ENCODE measurements around the gene DCTN3. TPM values are rescaled to one million over a fixed set of nuclear protein-coding genes. Genes with fewer than 3 reads are reported as not detected.
A peak's percentile ranks its signal among the peaks of the same experiment; 100 is the strongest.

Gene DCTN3
- total RNA-seq (2014; rRNA removed; shearing (Covaris generic)), result 19.4 and 23.6 TPM in 2 replicates

- peaks cover 25% of the 10 kb centered on the region for H3K27me3 ChIP-seq (ENCODE audit: control insufficient read depth, insufficient read depth, low read length)
- H3K4me3 ChIP-seq (ENCODE audit: insufficient read depth, low read depth, low read length), result peak within 1 kb of the TSS; percentile 64
- DNase-seq, result peak; percentile 96
- H3K36me3 ChIP-seq (replicated peaks; ENCODE audit: control insufficient read depth, insufficient read depth, low read length), result no peaks in the 10 kb centered on the region
Measured at GRCh38 chr9:34620061-34620994, at the start of gene DCTN3. DCTN3 (minus strand) TSS chr9:34620495; CDS start chr9:34620464, 31 bp downstream.

DNA sequence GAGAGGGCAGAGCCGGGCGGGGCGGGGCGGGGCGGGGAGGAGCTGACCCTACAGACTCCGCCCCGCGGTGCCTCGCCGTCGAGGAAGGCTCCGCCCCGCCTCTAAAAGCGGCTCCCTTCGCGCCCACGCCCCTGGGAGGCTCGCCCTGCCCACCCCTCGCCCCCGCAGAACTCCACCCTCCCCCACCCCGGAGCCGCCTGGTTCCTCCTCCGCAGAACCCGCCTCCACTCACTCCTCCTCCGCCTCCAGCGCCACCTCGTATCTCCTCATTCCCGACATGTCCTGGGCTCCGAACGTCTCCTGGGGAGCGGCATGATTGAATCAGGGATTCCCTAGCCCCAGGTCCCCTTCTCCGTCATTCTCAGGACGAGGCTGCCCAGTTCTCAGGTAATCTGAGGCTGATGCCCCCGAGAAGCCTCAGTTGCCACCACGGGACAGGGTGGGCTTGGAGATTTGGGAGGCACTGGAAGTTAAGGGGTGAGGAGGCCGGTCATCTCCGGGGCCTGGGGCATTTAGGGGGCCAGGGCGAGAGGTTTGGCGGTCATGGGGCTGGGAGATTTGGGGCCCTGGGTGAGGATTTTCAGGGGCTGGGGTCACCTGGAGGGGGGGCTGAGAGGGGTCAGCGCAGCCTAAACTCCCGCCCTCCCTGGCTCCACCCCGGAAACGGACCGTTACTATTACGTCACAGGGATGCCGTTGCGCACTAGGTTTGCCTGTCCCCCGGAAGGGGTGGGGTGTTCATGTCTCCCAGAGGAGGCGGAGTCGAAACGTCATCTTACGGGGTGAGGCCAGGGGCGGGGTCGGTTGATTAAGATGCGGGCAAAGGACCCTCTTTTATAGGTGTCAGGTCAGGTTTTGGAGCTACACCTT, 45.3 kb upstream of the DCTN3 start:
- H3K36me3 ChIP-seq (replicated peaks; ENCODE audit: control insufficient read depth, insufficient read depth, low read length), result peaks cover 2% of the 10 kb centered on the region; the same call in 1 of the 2 replicates
- H3K27me3 ChIP-seq (ENCODE audit: control insufficient read depth, insufficient read depth, low read length), result no peaks in the 10 kb centered on the region
- DNase-seq, result peak; percentile 98
- peak overlapping the region; percentile 82 for H3K4me3 ChIP-seq (ENCODE audit: insufficient read depth, low read depth, low read length)

GRCh38 chr9:34665067-34665380, 44.7 kb upstream of the DCTN3 start:
- DNase-seq, result no peak
- Histone ChIP-seq H3K36me3 (replicated peaks; ENCODE audit: control insufficient read depth, insufficient read depth, low read length) (peaks cover 2% of the 10 kb centered on the region; the same call in 1 of the 2 replicates), H3K4me3 (ENCODE audit: insufficient read depth, low read depth, low read length) (peak overlapping the region; percentile 69), H3K27me3 (ENCODE audit: control insufficient read depth, insufficient read depth, low read length) (no peaks in the 10 kb centered on the region)

DNA sequence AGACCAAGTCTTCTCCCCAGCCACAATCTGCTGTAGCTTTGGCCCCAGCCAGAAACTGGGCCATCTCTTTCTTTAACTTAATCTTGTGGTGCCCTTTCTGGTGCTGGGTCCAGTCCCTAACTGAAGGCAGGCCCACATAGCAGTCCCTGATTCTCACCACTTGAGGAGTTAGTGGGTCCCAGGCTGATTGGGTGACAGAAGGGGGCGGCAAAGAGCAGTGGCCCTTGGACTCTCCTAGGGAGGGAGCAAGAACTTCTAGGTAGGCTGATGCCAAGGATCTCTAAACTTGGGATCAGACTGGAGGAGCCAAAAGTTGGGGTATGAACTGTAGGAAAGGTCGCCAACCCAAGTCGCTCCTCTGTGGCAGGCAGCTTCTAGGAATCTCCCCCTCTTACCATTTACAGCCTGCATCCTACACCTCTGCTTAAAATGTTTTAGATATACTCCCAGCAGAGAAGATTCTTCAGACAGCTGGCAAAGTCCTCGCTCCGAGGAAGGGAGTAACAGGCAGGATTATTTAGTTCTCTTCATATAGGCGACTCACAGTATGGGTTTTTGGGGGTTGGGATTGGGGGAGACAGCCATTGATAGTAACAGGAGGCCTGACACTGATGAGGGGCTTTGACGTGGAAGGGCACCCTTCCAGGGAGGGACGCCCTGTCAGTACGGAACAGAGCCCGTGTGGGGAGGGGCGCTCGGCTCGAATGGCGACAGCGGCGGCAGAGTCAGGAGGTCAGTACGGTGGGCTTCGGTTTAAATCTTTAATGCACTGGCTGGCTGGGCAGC, 44.2 kb upstream of the DCTN3 start:
- Histone ChIP-seq H3K4me3 (ENCODE audit: insufficient read depth, low read depth, low read length) (peak overlapping the region; percentile 69), H3K36me3 (replicated peaks; ENCODE audit: control insufficient read depth, insufficient read depth, low read length) (peaks cover 2% of the 10 kb centered on the region; the same call in 1 of the 2 replicates), H3K27me3 (ENCODE audit: control insufficient read depth, insufficient read depth, low read length) (no peaks in the 10 kb centered on the region)
- peak; percentile 90 for DNase-seq

- Histone ChIP-seq H3K4me3 (ENCODE audit: insufficient read depth, low read depth, low read length) (no peak overlapping the region), H3K36me3 (replicated peaks; ENCODE audit: control insufficient read depth, insufficient read depth, low read length) (no peaks in the 10 kb centered on the region; the same call in 1 of the 2 replicates), H3K27me3 (ENCODE audit: control insufficient read depth, insufficient read depth, low read length) (no peaks in the 10 kb centered on the region)
- DNase-seq, result no peak
Measured at GRCh38 chr9:34663303-34663605, 43.0 kb upstream of the DCTN3 start.

DNA sequence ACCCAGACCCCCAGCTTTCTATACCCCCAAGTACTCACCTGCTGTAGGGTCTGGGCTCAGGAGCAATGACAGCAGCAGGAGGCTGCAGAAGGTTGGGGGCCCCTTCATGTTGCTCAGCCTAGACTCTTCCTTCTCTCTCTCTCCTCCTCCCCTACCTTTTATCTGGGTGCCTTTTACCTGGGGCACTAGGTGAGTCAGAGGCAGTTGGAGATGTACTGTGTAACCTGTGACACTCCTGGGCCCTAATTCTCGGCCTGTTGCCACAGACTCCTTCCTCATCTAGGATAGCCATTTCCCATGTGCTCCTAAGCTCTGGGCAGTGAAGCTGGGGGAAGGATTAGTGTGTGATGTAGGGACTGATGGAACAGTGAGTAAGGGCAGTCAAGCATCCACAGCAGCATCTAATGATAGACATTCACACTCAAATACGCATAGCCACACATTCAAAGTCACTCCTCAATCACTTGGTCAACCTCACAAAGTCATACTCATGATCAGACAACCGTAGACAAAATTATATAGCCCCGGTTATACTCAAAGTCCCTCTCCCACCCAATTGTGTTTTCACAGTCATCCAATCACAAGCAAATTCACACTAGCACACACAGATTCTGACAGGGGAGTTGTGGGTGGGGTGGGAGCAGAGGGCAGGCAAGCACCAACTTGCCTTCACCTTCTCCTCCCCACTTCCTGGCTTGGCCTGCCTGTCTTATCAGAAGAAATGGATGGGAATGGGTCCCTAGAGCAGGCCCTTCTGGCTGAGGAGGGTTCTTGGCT, 42.4 kb upstream of the DCTN3 start, which contains the start of gene CCL27:
TSS of gene CCL27 (minus strand) at position 132 of the 777 bp plus-strand sequence. CDS start at position 108, 24 bp downstream.
- Histone ChIP-seq H3K27me3 (ENCODE audit: control insufficient read depth, insufficient read depth, low read length) (no peaks in the 10 kb centered on the region), H3K4me3 (ENCODE audit: insufficient read depth, low read depth, low read length) (no peak within 1 kb of the TSS), H3K36me3 (replicated peaks; ENCODE audit: control insufficient read depth, insufficient read depth, low read length) (no peaks in the 10 kb centered on the region; the same call in 1 of the 2 replicates)
- DNase-seq, result no peak

- DNase-seq, result peak; percentile 39
- H3K4me3 ChIP-seq (ENCODE audit: insufficient read depth, low read depth, low read length), result no peak overlapping the region
- no peaks in the 10 kb centered on the region for H3K27me3 ChIP-seq (ENCODE audit: control insufficient read depth, insufficient read depth, low read length)
Measured at GRCh38 chr9:34659592-34660253, 39.4 kb upstream of the DCTN3 start.

GRCh38 chr9:34658461-34658860, 38.2 kb upstream of the DCTN3 start:
- no peaks in the 10 kb centered on the region for H3K36me3 ChIP-seq (replicated peaks; ENCODE audit: control insufficient read depth, insufficient read depth, low read length)
- H3K27me3 ChIP-seq (ENCODE audit: control insufficient read depth, insufficient read depth, low read length), result no peaks in the 10 kb centered on the region
- no peak overlapping the region for H3K4me3 ChIP-seq (ENCODE audit: insufficient read depth, low read depth, low read length)
- peak; percentile 15 for DNase-seq

More at GRCh38 chr9:34659592-34660253, 39.4 kb upstream of the DCTN3 start:
- no peaks in the 10 kb centered on the region for H3K36me3 ChIP-seq (replicated peaks; ENCODE audit: control insufficient read depth, insufficient read depth, low read length)

DNA sequence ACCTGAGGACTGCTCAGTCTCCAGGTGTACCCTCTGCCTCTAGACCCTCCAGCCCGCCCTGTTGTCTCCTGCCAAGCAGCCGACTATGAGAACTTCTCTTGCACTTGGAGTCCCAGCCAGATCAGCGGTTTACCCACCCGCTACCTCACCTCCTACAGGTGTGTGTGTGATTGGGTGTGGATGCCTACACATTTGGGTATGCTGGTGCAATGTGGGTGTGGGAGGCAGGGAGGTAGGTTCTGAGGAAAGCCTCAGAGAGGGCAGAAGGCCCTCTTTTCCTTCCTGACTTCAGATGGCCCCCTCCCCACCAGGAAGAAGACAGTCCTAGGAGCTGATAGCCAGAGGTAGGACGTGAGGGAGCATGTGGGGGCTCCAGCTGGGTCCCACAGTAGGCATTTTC, 36.7 kb upstream of the DCTN3 start:
- Histone ChIP-seq H3K4me3 (ENCODE audit: insufficient read depth, low read depth, low read length) (no peak overlapping the region), H3K36me3 (replicated peaks; ENCODE audit: control insufficient read depth, insufficient read depth, low read length) (no peaks in the 10 kb centered on the region), H3K27me3 (ENCODE audit: control insufficient read depth, insufficient read depth, low read length) (no peaks in the 10 kb centered on the region)
- peak; percentile 9 for DNase-seq

GRCh38 chr9:34655394-34655793, 35.1 kb upstream of the DCTN3 start:
- Histone ChIP-seq H3K4me3 (ENCODE audit: insufficient read depth, low read depth, low read length) (no peak overlapping the region), H3K36me3 (replicated peaks; ENCODE audit: control insufficient read depth, insufficient read depth, low read length) (no peaks in the 10 kb centered on the region), H3K27me3 (ENCODE audit: control insufficient read depth, insufficient read depth, low read length) (no peaks in the 10 kb centered on the region)
- DNase-seq, result peak; percentile 62

DNA sequence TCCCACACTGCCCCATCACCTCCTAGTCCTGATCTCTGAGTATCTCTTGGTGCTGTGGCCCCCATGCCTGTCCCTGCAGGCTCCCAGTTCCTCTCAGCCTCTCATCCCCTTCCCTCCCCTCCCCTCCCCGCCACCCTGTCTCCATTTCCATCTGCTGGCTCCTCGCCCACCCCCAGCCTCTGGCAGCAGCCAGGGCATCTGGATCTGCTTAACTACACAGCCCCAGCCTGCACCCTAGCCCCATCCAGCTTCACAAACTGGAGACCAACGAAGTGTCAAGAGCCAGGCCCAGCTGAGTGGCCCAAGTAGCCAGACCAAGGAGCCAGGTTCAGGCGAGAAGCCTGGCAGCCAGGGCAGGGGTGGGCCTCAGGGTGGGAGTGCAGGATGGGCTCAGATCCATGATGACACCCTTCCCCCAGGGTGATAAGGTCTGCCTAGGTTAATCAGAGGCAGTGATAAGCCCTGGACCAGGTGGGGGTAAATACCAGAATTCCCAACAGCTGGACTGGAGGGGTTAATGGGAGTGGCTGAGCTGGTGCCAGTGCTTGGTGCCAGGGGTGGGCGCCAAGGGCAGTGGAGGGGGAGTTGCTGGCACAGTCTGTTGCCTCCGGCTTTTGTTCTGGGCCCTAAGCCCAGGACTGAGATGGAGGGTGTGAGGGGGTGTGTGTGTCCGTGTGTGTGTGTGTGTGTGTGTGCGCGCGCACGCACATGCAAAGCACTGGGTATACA, 34.2 kb upstream of the DCTN3 start:
- H3K36me3 ChIP-seq (replicated peaks; ENCODE audit: control insufficient read depth, insufficient read depth, low read length), result peaks cover 2% of the 10 kb centered on the region
- no peaks in the 10 kb centered on the region for H3K27me3 ChIP-seq (ENCODE audit: control insufficient read depth, insufficient read depth, low read length)
- no peak overlapping the region for H3K4me3 ChIP-seq (ENCODE audit: insufficient read depth, low read depth, low read length)
- DNase-seq, result peak; percentile 55

DNA sequence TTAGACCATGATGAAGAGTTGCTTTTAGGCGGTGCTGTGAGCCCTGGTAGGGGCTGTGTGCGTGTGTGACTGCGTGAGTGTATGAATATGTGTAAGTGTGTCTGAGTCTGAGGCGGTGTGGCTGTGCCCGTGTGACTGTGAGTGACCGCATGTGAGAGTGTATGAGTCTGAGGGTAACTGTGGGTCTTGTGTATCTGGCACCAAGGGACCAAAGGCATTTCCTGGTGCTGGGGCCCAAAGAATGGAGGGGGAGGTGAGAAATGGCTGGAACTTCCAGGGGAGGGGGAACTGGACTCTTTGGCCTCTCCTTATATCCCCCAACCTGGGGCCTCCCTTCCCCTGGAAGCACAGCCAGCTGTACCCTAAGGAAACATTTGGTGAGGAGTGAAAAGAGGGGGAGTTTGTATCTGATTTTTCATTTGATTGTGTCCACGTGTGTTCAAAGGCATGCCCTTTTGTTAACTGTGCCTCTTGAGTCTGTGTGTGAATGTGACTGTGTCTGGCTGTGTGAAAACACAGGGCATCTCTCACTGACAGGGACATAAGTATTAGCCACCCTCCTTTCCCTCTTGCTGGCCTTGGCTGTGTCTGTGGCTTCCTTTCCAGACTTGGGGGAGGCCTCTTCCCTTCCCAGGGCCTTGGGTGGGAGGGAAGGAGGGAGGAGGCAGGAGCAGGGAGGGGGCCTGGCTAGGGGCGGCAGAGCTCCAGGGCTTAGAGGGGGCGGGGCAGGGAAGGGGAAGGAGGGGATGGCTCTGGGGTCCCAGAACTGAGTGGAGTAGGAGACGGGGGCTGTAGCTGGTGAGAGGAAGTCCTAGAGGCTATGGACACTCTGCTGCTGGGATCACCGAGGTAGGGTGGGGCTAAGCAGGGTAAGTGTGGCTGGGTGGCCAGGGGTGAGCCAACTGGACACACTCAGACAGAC, 33.1 kb upstream of the DCTN3 start:
- no peaks in the 10 kb centered on the region for H3K27me3 ChIP-seq (ENCODE audit: control insufficient read depth, insufficient read depth, low read length)
- H3K4me3 ChIP-seq (ENCODE audit: insufficient read depth, low read depth, low read length), result no peak overlapping the region
- H3K36me3 ChIP-seq (replicated peaks; ENCODE audit: control insufficient read depth, insufficient read depth, low read length), result peaks cover 10% of the 10 kb centered on the region
- DNase-seq, result peak; percentile 75

Measured in H7 (cell line).